SKM-1 treated with dmso at 0.1 percent for 144 hours (cell line): Measurements from ENCODE around the gene PTPRZ1.

Source experiments
- DNase-seq: peaks from one replicate; lab custom pipeline; 2025; ENCODE audit not compliant: unreplicated experiment; lab: John Stamatoyannopoulos, UW

PTPRZ1 gene

DNA sequence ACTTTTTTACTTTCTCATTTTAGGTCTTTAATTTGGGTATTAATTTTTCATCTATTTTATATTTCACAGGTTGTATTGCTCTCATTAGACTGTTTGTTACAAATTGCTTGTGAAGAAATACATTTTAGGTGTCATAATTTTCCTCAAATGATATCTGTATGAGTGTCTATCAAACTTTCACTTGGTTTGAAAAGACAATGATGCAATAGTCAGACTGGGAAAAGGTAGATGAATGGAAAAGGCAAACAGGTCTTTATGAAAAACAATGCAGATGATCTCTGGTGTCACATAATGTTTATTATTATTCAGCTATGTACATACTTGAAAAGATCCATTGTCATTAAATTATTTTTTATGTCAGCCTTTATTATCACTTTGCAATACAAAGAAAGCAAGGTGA lies 80.2 kb downstream of the PTPRZ1 start:
- no peak for DNase-seq

- no peak for DNase-seq
Observed at GRCh38 chr7:121953601-121954000, 80.6 kb downstream of the PTPRZ1 start.

- DNase-seq: no peak
Observed at GRCh38 chr7:121954803-121955202, 81.8 kb downstream of the PTPRZ1 start.

DNA sequence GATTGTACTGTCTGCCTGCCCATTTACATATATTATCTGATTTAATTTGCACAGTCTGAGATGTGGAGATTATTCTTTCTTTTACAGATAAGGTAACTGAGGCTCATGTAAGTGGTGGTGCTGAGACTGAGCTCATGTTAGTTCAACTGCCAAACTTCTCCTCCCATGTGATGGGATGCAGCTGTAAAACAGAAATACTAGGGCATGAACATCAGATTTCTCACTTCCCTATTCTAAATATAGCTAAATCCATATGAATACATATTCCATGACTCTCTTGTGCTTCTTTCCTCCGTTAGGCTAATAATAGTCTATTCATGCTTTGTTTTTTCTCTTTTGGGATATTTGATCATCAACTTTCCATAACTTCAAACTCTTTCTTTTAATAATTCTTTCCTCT lies 84.7 kb downstream of the PTPRZ1 start:
- no peak for DNase-seq

DNA sequence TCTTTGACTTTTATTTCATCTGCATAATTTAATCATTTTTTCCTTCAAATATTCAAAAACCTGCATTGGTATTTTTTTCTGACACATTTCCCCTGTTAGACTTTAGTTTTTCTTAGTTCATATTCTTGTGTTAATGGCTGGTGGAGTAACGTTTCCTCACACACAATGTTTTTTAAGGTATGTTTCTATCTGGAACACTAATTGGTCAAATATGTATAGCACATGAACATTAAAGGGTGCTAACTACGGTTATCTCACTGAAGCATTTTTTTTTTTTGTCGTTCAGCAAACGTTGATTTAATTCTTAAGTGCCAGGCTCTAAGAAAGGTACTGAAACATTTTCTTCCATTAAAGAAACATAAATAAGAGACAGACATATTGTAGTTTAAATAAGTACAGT lies 87.7 kb downstream of the PTPRZ1 start:
- no peak for DNase-seq

DNA sequence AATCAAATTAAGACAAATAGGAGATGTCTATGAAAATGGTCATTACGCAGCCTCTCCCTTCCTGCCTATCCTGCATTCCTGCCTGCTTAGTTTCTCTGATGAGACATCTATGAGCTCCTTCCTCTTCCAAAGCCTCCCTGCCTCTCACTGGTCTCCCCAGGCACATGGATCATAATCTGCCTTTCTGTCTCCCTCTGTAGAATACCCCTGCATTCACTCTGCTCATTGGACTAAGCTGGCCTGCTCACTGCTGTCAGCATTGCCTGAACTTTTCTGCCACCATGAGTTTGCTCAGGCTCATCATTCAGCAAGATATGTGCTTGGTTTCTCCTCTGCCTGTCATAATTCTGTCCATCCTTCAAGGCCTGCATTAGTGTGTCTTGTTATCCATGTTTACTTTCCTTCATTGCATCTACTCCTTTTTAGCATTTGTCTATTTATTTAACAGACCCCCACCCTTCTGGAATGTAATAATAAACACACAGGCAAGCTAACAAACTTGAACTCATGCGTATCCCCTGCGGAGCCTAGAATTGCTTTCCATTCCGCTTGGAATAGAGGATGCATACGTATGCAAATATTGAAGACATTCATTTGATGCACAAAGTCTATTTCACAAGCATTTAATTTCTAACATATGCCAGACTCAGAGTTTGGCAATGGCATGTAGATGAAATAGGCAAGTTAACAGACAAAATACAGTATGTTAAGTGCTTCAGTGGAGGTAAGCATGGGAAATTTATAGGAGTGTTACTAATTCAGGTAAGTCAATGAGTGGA lies 88.3 kb downstream of the PTPRZ1 start:
- no peak for DNase-seq

GRCh38 chr7:121966276-121966934 lies 93.4 kb downstream of the PTPRZ1 start:
- DNase-seq: no peak

DNA sequence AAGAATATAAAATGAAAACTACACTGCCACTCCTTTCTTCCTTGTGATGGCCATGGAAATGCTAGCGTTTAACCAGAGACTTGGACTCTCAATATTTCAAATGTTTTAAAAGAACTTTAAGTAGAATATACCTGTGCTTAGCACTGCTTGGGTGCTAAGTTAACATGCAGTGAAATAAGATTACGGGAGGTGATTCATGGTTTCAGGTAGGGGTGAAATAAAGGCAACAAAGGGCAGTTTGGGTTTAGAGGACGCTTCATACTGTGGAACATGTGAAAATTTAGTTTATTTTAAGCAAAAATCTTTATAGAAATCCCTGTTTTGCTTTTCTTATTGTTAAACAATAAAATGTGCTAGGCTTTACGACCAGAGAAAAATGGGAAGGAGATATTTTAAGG lies 94.0 kb downstream of the PTPRZ1 start:
- no peak for DNase-seq

DNA sequence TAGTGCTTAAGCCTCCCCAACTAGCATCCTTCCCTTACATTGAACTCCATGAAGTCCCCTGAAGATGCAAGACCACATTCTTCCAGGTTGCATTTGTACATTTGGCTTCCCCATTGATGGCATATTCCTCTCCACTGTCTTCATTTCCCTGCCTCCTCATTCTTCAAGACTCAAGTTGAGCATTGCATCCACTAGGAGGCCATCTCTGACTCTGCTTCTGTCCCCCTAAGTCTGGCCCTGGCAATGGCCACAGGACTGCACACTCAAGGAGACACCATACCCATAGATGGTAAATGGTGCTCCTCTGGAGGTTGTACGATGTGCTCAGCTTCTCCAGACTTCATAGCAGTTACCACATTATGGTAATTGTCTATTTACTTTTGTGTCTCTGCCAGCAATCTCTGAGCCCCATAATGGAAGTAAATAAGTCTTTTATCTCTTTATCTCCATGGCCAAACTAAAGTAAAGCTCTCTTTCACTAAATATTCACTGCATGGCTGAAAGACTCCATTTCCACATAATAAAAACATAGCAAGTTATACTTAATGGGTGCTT lies 112.6 kb downstream of the PTPRZ1 start:
- no peak for DNase-seq

DNA sequence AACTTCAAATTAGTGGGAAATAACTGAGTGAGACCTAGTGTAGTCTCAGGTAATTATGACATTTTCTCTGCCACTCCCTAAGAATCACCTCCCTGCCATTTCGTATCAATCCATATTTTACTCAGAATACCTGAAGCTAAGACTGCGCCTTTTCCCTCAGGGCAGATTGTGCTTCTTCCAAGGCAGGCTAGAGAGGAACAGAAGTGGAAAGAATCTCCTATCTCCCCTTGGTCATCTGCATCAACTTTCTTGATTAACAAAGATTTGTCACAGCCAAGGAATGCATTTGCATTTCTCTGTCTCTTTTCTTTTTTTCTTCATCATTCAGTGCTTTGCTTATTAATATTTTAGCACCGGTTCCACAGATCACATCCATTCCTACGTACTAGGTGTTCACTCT lies 119.1 kb downstream of the PTPRZ1 start:
- no peak for DNase-seq

DNA sequence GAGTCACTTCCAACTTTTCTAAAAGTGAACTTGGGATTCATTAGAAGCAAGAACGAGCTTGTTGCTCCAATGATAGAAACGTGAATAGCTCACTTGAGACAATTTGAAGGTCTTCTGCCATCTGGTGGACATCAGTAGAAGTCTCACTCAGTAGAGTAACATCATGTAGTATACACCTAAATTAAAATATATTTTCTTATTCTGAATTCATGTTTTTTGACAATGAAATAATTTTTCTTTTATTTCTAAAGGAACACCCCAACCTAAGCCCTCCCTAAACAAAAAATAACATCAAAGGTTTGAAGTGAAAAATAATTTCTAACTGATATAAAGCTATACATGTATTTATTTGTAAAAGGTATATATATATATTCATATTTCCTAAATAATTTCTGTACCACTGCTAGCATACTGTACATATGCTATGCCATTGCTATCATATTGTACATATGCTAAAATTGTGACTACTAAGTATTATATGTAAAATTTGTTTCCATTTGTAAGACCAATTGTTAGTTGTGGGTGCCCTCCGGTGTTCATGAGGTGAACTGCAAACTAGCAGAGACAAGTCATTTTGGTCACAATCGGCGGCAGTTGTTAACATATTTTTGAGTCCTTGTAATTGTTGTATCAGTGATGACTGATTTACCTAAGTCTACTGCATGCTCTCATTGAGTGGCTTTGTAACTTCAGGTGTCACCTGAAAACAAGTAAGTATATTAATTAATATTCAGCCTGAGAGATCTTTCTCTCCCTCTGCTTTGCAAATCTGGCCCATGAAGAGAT lies 121.9 kb downstream of the PTPRZ1 start:
- peak; percentile 49 for DNase-seq

DNA sequence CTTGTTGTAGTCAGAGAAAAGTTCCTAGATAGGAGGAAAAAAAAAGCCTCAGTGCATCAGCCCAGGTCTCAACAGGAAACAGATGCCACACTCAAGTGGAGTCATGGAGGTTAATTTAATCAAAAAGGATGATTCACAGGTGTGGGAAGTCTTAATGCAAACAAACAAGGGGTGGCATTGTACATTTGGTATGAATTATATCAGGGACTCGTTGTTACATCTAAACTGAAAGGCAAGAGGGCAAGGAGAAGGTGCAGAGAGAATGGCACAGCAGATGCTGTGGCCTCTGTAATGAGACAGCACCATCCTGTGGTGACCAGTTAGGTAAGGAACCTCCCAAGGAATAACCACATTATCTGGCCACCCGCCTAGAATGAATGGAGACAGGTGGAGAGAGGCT lies 133.7 kb downstream of the PTPRZ1 start:
- no peak for DNase-seq

DNA sequence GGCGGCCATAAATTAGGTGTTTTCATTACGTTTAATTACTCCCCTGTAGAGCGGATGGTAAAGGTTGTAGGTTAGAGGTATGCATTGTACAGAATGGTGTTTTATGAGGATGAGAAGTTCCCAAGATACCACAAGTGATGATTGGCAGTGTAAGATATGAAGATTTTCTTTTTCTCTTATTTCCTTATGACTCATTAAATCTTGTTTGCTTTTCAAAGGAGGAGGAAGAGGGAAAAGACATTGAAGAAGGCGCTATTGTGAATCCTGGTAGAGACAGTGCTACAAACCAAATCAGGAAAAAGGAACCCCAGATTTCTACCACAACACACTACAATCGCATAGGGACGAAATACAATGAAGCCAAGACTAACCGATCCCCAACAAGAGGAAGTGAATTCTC lies 137.2 kb downstream of the PTPRZ1 start:
- DNase-seq: no peak

- DNase-seq: no peak
Observed at GRCh38 chr7:122013065-122013464, 140.1 kb downstream of the PTPRZ1 start.

DNA sequence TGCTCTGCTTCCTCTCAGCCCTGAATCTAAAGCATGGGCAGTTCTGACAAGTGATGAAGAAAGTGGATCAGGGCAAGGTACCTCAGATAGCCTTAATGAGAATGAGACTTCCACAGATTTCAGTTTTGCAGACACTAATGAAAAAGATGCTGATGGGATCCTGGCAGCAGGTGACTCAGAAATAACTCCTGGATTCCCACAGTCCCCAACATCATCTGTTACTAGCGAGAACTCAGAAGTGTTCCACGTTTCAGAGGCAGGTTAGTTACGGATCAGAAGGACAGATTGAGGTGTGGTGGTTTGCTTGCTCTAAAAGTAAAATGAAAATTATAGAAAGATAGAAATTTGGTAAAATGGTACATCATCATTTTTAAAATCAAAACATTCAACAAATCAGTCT lies 140.7 kb downstream of the PTPRZ1 start:
- DNase-seq: no peak

DNA sequence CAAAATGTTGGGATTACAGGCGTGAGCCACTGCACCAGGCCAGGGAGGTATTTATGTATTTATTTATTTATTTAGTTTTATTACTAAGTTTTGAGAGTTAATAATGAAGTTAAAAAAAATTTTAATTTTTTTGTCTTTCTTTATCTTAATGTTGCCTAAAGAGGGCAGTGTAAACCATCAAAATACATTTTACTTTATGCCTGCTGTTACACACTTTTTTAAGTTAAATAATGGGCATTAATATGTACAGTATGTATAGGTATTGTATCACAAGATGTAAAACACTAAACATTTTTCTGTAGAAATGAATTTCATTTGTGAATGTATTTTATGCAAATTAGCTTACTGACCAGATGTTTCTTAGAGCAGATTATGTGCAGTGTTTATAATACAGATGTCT lies 141.7 kb downstream of the PTPRZ1 start:
- DNase-seq: no peak

DNA sequence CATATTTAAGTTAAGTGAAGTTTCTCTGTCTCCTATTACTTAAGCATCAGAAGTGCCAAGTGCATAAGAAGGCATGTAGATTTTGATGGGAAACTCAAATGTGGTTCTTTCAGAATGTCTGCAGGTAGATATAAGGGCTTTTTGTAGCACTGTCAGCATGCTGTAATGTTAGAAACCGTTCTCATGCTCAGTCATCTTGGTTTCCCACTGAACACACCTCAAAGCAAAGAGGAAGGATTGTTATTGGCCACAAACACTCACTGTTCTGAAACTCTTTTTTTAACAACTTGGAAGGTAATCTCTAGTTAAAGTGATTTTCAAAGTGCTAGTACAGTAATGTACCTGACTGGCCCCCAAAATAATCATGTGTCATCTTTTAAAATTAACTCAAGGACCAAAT lies 145.1 kb downstream of the PTPRZ1 start:
- no peak for DNase-seq

GRCh38 chr7:122027058-122027457 lies 154.1 kb downstream of the PTPRZ1 start:
- DNase-seq: no peak

GRCh38 chr7:122033641-122034040 lies 160.7 kb downstream of the PTPRZ1 start:
- no peak for DNase-seq

DNA sequence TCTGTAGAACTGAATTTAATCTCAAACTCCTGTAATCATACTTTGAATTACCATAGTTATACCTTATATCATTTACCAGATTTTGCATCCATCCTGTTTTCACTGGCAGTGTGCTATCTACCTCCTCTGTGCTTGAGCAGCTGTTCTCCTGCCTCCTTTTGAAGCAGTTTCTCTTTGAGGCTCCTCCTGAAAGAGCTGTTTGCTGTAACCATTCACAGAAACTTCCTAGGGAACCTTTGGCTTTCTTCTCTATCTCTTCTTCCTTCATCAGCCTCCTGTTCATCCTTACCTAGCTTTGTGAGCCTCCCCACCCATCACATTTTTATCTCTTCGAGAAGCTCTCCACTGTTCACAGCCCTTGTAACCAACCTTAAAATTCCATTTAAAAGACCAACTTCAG lies 162.9 kb downstream of the PTPRZ1 start:
- no peak for DNase-seq

- no peak for DNase-seq
Observed at GRCh38 chr7:122038134-122038533, 165.2 kb downstream of the PTPRZ1 start.

- DNase-seq: no peak
Observed at GRCh38 chr7:122038904-122039303, 165.9 kb downstream of the PTPRZ1 start.
